Osteoblast (primary cell): ENCODE measurements around the gene AP3S2. TPM values are rescaled to one million over a fixed set of nuclear protein-coding genes. Genes with fewer than 3 reads are reported as not detected.
A peak's percentile ranks its signal among the peaks of the same experiment; 100 is the strongest.

Source experiments
- DNase-seq: peaks from one replicate; pipeline ENCODE4 v3.0.0; 2011; ENCODE audit warnings: low spot score, mixed read lengths; ENCODE audit not compliant: insufficient read length; ENCODE audit errors: missing footprints
- H2AFZ ChIP-seq: 2 replicates; pipeline ENCODE4 v1.6.0; 2011; ENCODE audit warnings: mild to moderate bottlenecking, low read length
- H3K27ac ChIP-seq: 2 replicates; pipeline ENCODE4 v1.5.1; 2011; ENCODE audit warnings: mild to moderate bottlenecking, low read depth, low read length, moderate library complexity
- H3K27me3 ChIP-seq: 2 replicates; pipeline ENCODE4 v1.6.0; 2012; ENCODE audit warnings: mild to moderate bottlenecking, control low read depth, inconsistent platforms, low read length, moderate library complexity; ENCODE audit not compliant: insufficient read depth
- H3K36me3 ChIP-seq: 2 replicates; pipeline ENCODE4 v1.5.1; 2011; ENCODE audit warnings: mild to moderate bottlenecking, low read length, control low read depth, moderate library complexity; ENCODE audit not compliant: insufficient read depth
- H3K4me1 ChIP-seq: 2 replicates; pipeline ENCODE4 v1.5.1; 2011; ENCODE audit warnings: mild to moderate bottlenecking, low read length, control low read depth, moderate library complexity; ENCODE audit not compliant: insufficient read depth
- H3K4me2 ChIP-seq: 2 replicates; pipeline ENCODE4 v1.6.0; 2011; ENCODE audit warnings: mild to moderate bottlenecking, low read length; ENCODE audit not compliant: insufficient read depth
- H3K4me3 ChIP-seq: fragments of 200-600 bp; sonication (generic); 3 replicates; pipeline ENCODE4 v1.5.1; 2012; ENCODE audit warnings: mild to moderate bottlenecking, low read length, inconsistent platforms; ENCODE audit not compliant: insufficient read depth
- H3K79me2 ChIP-seq: 2 replicates; pipeline ENCODE4 v1.6.0; 2012; ENCODE audit warnings: mild to moderate bottlenecking, low read length, control low read depth, inconsistent platforms; ENCODE audit not compliant: insufficient read depth
- H3K9me3 ChIP-seq: 2 replicates; pipeline ENCODE4 v1.5.1; 2011; ENCODE audit warnings: low read depth, low read length, control low read depth
- H4K20me1 ChIP-seq: 2 replicates; pipeline ENCODE4 v1.6.0; 2012; ENCODE audit warnings: mild to moderate bottlenecking, low read length, control low read depth; ENCODE audit not compliant: insufficient read depth
- total RNA-seq: library from RNA; depleted of rRNA; stranded (reverse); fragments of >200 nt; gene quantifications from 2 replicates; pipeline ENCODE4 v1.2.3, GENCODE V29; 2012
- TF ChIP-seq, protein P1 (sequence below): IDR thresholded peaks from 2 replicates; pipeline ENCODE4 v1.5.1; 2011; ENCODE audit warnings: mild to moderate bottlenecking, low read depth, low read length, moderate library complexity; ENCODE audit errors: extremely low read depth

Gene AP3S2
- total RNA-seq, 1 donor: 63.7 TPM

DNA sequence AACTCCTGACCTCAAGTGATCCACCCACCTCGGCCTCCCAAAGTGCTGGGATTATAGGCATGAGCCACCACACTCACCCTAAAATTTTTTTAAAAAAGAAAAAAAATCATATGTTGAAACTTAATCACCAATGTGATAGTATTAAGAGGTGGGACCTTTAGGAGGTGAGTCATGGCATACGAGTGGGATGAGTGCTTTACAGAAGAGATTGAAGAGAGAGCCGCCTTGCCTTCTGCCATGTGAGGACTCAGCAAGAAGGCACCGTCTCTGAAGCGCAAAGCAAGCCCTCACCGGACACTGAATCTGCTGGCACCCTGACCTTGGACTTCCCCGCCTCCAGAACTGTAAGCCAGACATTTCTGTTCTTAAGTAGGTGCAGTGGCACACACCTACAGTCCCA is 13.5 kb upstream of the AP3S2 start:
- Histone ChIP-seq H3K27me3 (no peaks in the 10 kb centered on the region), H3K36me3 (peaks cover 14% of the 10 kb centered on the region), H3K4me1 (peaks cover 5% of the 10 kb centered on the region), H3K4me3 (no peak overlapping the region), H3K9me3 (no peaks in the 10 kb centered on the region), H2AFZ (no peak overlapping the region), H3K4me2 (no peak overlapping the region), H4K20me1 (no peaks in the 10 kb centered on the region), H3K27ac (no peak overlapping the region), H3K79me2 (peaks cover 2% of the 10 kb centered on the region)
- no peak for DNase-seq
- TF ChIP-seq, protein P1, sequence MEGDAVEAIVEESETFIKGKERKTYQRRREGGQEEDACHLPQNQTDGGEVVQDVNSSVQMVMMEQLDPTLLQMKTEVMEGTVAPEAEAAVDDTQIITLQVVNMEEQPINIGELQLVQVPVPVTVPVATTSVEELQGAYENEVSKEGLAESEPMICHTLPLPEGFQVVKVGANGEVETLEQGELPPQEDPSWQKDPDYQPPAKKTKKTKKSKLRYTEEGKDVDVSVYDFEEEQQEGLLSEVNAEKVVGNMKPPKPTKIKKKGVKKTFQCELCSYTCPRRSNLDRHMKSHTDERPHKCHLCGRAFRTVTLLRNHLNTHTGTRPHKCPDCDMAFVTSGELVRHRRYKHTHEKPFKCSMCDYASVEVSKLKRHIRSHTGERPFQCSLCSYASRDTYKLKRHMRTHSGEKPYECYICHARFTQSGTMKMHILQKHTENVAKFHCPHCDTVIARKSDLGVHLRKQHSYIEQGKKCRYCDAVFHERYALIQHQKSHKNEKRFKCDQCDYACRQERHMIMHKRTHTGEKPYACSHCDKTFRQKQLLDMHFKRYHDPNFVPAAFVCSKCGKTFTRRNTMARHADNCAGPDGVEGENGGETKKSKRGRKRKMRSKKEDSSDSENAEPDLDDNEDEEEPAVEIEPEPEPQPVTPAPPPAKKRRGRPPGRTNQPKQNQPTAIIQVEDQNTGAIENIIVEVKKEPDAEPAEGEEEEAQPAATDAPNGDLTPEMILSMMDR: no peak

DNA sequence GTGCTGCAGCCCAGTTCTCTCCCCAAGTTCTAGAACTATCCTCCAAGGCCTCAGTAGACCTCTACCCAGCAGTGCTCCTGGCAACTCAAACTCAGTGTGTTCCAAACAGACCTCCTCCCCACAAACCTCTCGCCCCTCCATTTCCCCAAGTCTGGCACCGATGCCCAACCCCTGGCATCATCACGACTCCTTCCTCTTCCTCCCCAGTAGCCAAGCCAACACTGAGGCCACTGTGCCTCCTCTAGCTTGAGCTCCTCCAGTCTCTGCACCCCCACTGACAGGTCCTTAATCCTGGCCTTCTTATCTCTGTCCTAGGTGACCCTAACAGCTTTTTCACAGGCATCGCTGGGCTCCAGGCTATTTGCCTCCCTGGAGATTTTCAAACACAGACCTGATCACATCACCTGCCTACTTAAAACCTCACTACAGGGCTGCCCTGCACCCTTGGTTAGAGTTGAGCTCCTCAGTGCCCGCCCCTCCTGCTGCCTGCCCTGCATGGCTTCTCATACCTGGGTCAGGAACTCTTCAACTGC is 12.1 kb upstream of the AP3S2 start:
- TF ChIP-seq, protein P1: no peak
- H3K27me3 ChIP-seq: no peaks in the 10 kb centered on the region

DNA sequence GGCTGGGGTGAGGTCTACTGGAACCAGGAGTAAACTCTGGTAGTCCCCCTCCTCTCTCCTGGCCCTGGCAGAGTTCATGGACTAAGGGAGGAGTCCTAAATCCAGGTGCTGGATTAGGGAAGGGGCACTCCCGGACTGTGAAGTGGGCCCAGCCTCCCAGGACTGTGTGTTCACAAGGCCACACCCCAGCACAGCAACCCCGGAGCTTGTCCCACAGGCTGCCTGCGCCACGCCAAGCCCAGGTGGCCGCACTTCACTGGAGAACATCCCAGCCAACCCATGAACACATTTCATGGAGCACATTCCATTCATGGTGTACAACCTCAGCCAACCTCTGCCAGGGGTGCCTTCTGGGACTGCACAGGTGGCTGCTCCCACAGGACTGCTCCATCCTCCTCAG is 10.7 kb upstream of the AP3S2 start:
- Histone ChIP-seq H3K27me3 (no peaks in the 10 kb centered on the region), H3K9me3 (no peaks in the 10 kb centered on the region), H2AFZ (no peak overlapping the region), H3K27ac (no peak overlapping the region), H3K4me1 (no peaks in the 10 kb centered on the region), H3K79me2 (no peaks in the 10 kb centered on the region), H3K4me3 (no peak overlapping the region), H3K36me3 (peaks cover 18% of the 10 kb centered on the region), H3K4me2 (no peak overlapping the region), H4K20me1 (no peaks in the 10 kb centered on the region)
- TF ChIP-seq, protein P1: no peak
- DNase-seq: no peak

More for the DNA sequence above, 12.1 kb upstream of the AP3S2 start:
- no peak overlapping the region for H2AFZ ChIP-seq
- no peak overlapping the region for H3K4me3 ChIP-seq
- H4K20me1 ChIP-seq: no peaks in the 10 kb centered on the region
- H3K4me2 ChIP-seq: no peak overlapping the region
- H3K79me2 ChIP-seq: no peaks in the 10 kb centered on the region
- peak; percentile 58 for DNase-seq
- no peaks in the 10 kb centered on the region for H3K9me3 ChIP-seq
- H3K27ac ChIP-seq: no peak overlapping the region
- no peaks in the 10 kb centered on the region for H3K4me1 ChIP-seq
- H3K36me3 ChIP-seq: peaks cover 18% of the 10 kb centered on the region

DNA sequence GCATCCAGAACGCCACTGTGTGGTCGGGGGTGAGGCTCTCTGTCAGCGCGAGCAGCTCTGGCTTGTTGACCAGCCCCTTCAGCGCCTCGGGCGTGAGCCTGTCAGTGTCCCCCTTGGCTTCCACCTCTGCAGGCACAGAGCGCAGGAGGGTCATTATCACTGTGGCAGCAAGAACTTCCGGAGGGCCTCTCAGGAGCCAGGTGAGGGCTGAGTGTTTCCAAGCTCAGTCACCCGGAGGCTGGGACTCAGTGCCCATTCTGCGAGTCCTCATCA is 10.0 kb upstream of the AP3S2 start:
- Histone ChIP-seq H3K36me3 (peaks cover 15% of the 10 kb centered on the region), H3K9me3 (no peaks in the 10 kb centered on the region), H3K27ac (no peak overlapping the region), H3K79me2 (no peaks in the 10 kb centered on the region), H3K4me1 (no peaks in the 10 kb centered on the region), H2AFZ (no peak overlapping the region), H3K4me3 (no peak overlapping the region), H3K27me3 (no peaks in the 10 kb centered on the region), H4K20me1 (no peaks in the 10 kb centered on the region), H3K4me2 (no peak overlapping the region)
- TF ChIP-seq, protein P1: no peak
- no peak for DNase-seq
